RWPE2 (cell line): ENCODE measurements around the gene DDX1.
A peak's percentile ranks its signal among the peaks of the same experiment; 100 is the strongest.

Experiments
- ATAC-seq: fragments of 200-7000 bp; cut with Tn5 transposase; 3 replicates; pipeline ENCODE4 v1.9.1; 2021; ENCODE audit warnings: low read depth
- DNase-seq: peaks from one replicate; pipeline ENCODE4 v3.0.0-alpha.2; 2020; ENCODE audit warnings: low spot score
- H3K27ac ChIP-seq: fragments of 450-650 bp; 2 replicates; pipeline ENCODE4 v1.5.1; 2017; ENCODE audit warnings: mild to moderate bottlenecking; ENCODE audit not compliant: poor library complexity, severe bottlenecking
- H3K27me3 ChIP-seq: fragments of 250-450 bp; sonication (Bioruptor Pico); 2 replicates; pipeline ENCODE4 v1.5.1; 2021; ENCODE audit warnings: mild to moderate bottlenecking, moderate library complexity; ENCODE audit not compliant: insufficient read depth, poor library complexity, severe bottlenecking
- H3K36me3 ChIP-seq: fragments of 250-450 bp; sonication (Bioruptor Pico); 2 replicates; pipeline ENCODE4 v1.5.1; 2020; ENCODE audit warnings: low read depth, mild to moderate bottlenecking, moderate library complexity
- H3K4me1 ChIP-seq: fragments of 250-450 bp; sonication (Bioruptor Pico); 2 replicates; pipeline ENCODE4 v1.5.1; 2021; ENCODE audit warnings: mild to moderate bottlenecking, moderate library complexity; ENCODE audit not compliant: insufficient read depth, poor library complexity, severe bottlenecking
- H3K4me3 ChIP-seq: fragments of 250-450 bp; sonication (Bioruptor Pico); 2 replicates; pipeline ENCODE4 v1.5.1; 2021; ENCODE audit warnings: mild to moderate bottlenecking, moderate library complexity; ENCODE audit not compliant: severe bottlenecking
- H3K9me3 ChIP-seq: fragments of 250-450 bp; sonication (Bioruptor Pico); 2 replicates; pipeline ENCODE4 v1.5.1; 2021; ENCODE audit warnings: mild to moderate bottlenecking, moderate library complexity; ENCODE audit not compliant: severe bottlenecking
- TF ChIP-seq, protein P1 (sequence below): fragments of 450-650 bp; IDR thresholded peaks from one replicate; pipeline ENCODE4 v1.5.1; 2017; ENCODE audit warnings: mild to moderate bottlenecking, moderate library complexity; ENCODE audit not compliant: poor library complexity, severe bottlenecking

The DDX1 gene

DNA sequence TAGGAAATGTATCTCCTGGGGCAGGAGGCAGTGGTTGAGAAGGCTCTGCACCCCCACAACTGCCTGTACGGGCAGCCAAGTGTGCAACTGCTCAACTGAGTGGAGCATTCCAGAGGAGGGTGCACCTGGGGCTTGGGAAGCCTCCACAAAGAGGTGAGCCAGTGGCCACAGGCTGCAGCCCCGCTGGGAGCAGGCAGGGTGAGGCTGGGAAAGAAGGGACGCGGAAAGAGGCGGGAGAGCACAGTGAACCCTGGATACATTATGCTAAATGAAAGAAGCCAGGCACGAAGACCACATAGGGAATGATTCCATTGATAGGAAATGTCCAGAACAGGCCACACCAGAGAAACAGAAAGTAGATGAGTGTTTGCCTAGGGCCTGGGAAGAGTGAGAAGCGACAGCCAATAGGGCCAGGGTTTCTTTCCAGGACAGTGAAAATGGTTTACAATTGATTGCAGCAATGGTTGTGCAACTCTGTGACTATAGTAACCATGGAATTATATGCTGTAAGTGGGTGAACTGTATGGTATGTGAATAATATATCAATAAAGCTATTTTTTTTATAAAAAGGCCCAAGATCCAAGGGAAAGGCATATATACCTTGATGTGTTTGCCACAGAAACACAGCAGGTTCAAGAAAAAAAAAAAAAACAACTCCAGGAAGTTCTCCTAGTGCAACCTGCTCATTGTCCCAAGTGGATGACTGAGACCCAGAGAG is 82.4 kb downstream of the DDX1 start:
- TF ChIP-seq, protein P1, sequence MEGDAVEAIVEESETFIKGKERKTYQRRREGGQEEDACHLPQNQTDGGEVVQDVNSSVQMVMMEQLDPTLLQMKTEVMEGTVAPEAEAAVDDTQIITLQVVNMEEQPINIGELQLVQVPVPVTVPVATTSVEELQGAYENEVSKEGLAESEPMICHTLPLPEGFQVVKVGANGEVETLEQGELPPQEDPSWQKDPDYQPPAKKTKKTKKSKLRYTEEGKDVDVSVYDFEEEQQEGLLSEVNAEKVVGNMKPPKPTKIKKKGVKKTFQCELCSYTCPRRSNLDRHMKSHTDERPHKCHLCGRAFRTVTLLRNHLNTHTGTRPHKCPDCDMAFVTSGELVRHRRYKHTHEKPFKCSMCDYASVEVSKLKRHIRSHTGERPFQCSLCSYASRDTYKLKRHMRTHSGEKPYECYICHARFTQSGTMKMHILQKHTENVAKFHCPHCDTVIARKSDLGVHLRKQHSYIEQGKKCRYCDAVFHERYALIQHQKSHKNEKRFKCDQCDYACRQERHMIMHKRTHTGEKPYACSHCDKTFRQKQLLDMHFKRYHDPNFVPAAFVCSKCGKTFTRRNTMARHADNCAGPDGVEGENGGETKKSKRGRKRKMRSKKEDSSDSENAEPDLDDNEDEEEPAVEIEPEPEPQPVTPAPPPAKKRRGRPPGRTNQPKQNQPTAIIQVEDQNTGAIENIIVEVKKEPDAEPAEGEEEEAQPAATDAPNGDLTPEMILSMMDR = no peak

DNA sequence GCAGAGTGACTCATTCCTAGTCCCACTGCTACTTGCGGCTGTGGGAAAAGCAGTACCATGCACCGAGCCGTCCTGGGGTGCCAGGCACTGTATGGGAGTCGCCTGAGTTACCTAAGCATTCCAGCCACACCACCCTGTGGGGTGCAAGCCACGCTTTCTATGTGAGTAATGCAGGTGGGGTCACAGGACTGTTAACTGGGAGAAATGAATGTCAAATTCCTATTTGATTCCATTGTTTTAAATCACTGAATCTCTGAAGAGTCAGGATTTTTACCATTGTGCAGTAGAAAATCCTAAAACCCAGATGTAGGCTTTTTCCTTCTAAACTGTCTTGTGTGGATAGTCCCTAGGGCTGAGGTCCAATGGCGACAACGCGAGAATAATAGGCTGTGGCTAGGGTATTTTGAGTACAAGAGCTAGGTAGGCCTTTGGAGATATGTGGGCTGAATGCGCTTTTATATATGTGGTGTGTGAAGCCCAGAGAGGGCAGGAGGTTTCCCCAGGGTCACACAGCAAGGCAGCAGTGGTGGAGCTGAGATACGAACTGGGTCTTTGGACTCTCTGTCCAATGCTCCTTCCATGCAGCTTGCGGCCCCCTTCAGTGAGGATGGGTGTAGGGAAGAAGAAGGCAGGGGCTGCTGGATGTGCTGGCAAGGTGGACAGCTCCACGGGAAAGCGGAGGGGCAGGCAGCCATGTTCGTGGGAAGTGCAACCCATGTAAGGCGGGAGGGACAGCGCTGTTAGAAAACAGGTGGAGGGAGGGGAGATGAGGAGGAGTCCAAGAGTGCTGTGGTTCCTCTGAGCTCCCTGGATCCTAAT is 83.2 kb downstream of the DDX1 start:
- Histone ChIP-seq H3K27me3 (no peaks in the 10 kb centered on the region), H3K9me3 (no peaks in the 10 kb centered on the region), H3K4me1 (peaks cover 10% of the 10 kb centered on the region), H3K27ac (no peak overlapping the region), H3K4me3 (no peak overlapping the region), H3K36me3 (no peaks in the 10 kb centered on the region)
- TF ChIP-seq, protein P1 = no peak
- ATAC-seq (peak; percentile 74), DNase-seq (no peak)

More for the DNA sequence above, 82.4 kb downstream of the DDX1 start:
- no peak overlapping the region for H3K4me3 ChIP-seq
- H3K36me3 ChIP-seq = no peaks in the 10 kb centered on the region
- ATAC-seq (peak; percentile 46), DNase-seq (no peak)
- H3K4me1 ChIP-seq = peaks cover 10% of the 10 kb centered on the region
- no peaks in the 10 kb centered on the region for H3K27me3 ChIP-seq
- H3K9me3 ChIP-seq = no peaks in the 10 kb centered on the region
- no peak overlapping the region for H3K27ac ChIP-seq

DNA sequence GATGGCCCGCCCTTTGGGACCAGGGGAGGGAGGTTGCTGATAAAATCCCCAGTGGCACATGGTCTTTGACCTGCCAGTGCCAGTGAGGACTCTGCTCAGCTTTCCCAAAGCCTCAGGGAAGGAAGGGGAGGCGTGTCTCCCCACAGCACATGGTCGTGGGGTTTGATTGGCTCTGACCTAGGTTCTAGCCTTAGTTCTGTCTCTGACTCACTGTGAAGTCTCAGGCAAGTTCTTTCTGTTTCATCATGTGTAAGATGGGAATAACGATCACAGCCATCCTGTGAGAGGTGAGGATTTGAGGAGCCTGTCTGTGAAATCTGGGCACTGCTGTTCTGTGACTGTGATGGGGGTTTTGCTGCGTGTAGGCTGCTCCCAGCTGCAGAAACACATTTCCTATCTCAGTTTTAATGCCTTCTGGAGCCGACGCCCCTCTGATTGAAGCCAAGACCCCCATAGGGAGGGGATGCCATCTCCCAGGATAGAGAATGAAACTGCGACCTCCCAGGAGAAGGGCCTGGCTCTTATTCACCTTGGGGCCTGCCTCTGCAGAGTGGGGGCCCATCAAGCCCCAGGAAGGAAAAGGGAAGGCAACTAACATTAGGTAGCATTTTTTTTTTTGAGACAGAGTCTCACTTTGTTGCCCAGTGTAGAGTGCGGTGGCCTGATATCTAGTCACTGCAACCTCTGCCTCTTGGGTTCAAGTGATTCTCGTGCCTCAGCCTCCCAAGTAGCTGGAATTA is 84.0 kb downstream of the DDX1 start:
- Histone ChIP-seq H3K9me3 (no peaks in the 10 kb centered on the region), H3K4me1 (peaks cover 10% of the 10 kb centered on the region), H3K4me3 (no peak overlapping the region), H3K27ac (no peak overlapping the region), H3K36me3 (no peaks in the 10 kb centered on the region), H3K27me3 (no peaks in the 10 kb centered on the region)
- DNase-seq = no peak
- TF ChIP-seq, protein P1 = no peak
- peak; percentile 82 for ATAC-seq

DNA sequence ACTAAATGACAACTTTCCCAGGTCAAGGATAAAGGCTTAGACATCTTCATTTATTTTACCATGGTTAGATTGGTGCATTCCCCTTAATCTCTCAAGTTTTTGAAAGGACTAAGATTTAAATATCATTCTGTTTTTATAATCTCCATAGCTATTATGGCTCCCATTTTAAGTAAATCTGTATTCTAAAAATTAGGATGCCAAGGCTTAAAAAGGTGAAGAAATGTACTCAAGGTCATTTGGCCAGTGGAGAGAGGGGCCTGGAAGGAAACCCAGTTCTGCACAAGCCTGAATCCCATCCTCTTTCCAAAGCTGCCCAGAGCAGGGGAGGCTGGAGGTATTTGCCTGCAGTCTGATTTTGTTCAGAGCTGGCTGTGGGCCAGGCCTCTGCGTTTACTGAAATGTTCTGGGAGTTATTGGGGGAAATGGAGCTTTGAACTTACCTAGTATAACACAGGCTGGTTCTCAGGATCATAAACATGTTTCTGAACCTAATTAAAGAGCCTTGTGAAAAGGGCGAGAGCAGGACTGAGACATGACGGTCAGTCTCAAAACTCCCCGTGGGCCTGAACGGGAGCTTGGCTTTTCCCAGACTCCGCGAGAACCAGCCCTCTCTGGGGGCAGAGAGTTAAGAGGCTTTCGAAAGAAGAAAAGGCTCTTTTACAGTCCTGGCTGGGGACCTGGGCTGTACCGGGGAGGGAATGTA is 85.6 kb downstream of the DDX1 start:
- H3K27ac ChIP-seq = no peak overlapping the region
- no peaks in the 10 kb centered on the region for H3K27me3 ChIP-seq
- no peaks in the 10 kb centered on the region for H3K9me3 ChIP-seq
- no peak overlapping the region for H3K4me3 ChIP-seq
- DNase-seq = no peak
- no peak for ATAC-seq
- no peaks in the 10 kb centered on the region for H3K36me3 ChIP-seq
- TF ChIP-seq, protein P1 = no peak
- H3K4me1 ChIP-seq = peaks cover 10% of the 10 kb centered on the region
